Ishikawa (cell line): ENCODE data around the gene NECTIN2.

Experiments used
- CEBPB ChIP-seq: IDR thresholded peaks from 2 replicates; pipeline ENCODE4 v1.6.1; 2012
- CREB1 ChIP-seq: IDR thresholded peaks from 2 replicates; pipeline ENCODE4 v1.6.1; 2012; ENCODE audit warnings: low read depth
- EGR1 ChIP-seq: IDR thresholded peaks from 2 replicates; pipeline ENCODE4 v1.6.1; 2012
- EP300 ChIP-seq: IDR thresholded peaks from 2 replicates; pipeline ENCODE4 v1.6.1; 2012; ENCODE audit warnings: borderline replicate concordance
- FOXM1 ChIP-seq: IDR thresholded peaks from 2 replicates; pipeline ENCODE4 v1.6.1; 2012; ENCODE audit warnings: low read depth, borderline replicate concordance
- NFIC ChIP-seq: IDR thresholded peaks from 2 replicates; pipeline ENCODE4 v1.6.1; 2012
- RAD21 ChIP-seq: IDR thresholded peaks from 2 replicates; pipeline ENCODE4 v1.6.1; 2012; ENCODE audit warnings: low read depth
- TAF1 ChIP-seq: IDR thresholded peaks from 2 replicates; pipeline ENCODE4 v1.6.1; 2012; ENCODE audit warnings: low read depth, mild to moderate bottlenecking
- TCF12 ChIP-seq: IDR thresholded peaks from 2 replicates; pipeline ENCODE4 v1.6.1; 2012; ENCODE audit warnings: low read depth
- TEAD4 ChIP-seq: IDR thresholded peaks from 2 replicates; pipeline ENCODE4 v1.6.1; 2012
- YY1 ChIP-seq: IDR thresholded peaks from 2 replicates; pipeline ENCODE4 v1.6.1; 2012; ENCODE audit warnings: low read depth
- ZBTB7A ChIP-seq: IDR thresholded peaks from 2 replicates; pipeline ENCODE4 v1.6.1; 2012; ENCODE audit warnings: low read depth
- TF ChIP-seq, protein P1 (sequence below): IDR thresholded peaks from 2 replicates; pipeline ENCODE4 v1.6.1; 2012
- TF ChIP-seq, protein P2 (sequence below): IDR thresholded peaks from 2 replicates; pipeline ENCODE4 v1.6.1; 2012; ENCODE audit warnings: low read depth, mild to moderate bottlenecking
- TF ChIP-seq, protein P3 (sequence below): IDR thresholded peaks from 2 replicates; pipeline ENCODE4 v1.6.1; 2012

The NECTIN2 gene

DNA sequence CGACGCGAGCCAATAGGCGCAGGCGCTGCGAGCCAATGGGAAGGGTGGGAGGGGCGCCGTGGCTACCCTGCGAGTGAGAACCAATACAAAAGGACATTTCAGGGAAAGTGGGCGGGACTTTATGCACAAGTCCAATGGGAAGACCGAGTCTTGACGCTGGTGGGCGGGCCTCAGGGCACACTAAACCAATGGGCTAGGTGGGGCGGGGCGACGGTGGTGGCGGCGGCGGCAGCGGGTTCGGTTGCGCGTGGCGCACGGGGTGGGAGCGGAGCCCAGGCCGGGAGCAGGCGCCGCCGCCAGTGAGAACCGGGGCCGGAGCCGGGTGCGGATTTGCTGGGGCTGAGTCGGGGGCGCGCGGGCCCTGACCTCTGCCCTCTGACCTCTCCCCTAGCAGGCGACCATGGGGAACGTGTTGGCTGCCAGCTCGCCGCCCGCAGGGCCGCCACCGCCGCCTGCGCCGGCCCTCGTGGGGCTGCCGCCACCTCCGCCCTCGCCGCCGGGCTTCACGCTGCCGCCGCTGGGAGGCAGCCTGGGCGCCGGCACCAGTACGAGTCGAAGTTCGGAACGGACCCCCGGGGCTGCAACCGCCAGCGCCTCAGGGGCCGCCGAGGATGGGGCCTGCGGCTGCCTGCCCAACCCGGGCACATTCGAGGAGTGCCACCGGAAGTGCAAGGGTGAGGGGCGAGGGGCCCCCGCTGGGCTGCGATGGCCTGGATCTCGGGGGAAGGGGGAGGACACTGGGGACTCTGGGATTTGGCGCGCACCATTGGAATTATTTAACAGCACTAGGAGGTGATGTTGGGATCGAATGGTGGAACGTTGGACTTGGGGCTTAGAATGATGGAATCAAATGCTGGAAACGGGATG lies 45.2 kb downstream of the NECTIN2 start, which contains the start of gene TOMM40:
Gene TOMM40 (plus strand): TSS at position 239 of the 867 bp plus-strand sequence. CDS start 162 bp downstream, at position 401.
- TF ChIP-seq, protein P1, sequence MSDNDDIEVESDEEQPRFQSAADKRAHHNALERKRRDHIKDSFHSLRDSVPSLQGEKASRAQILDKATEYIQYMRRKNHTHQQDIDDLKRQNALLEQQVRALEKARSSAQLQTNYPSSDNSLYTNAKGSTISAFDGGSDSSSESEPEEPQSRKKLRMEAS: peak; percentile 58; the same call in 1 of the 2 replicates
- TF ChIP-seq TAF1: peak; percentile 54; the same call in 1 of the 2 replicates
- TF ChIP-seq NFIC: peak; percentile 8; the same call in 1 of the 2 replicates
- no peak; the same call in 1 of the 2 replicates for TF ChIP-seq CREB1
- TF ChIP-seq, protein P2, sequence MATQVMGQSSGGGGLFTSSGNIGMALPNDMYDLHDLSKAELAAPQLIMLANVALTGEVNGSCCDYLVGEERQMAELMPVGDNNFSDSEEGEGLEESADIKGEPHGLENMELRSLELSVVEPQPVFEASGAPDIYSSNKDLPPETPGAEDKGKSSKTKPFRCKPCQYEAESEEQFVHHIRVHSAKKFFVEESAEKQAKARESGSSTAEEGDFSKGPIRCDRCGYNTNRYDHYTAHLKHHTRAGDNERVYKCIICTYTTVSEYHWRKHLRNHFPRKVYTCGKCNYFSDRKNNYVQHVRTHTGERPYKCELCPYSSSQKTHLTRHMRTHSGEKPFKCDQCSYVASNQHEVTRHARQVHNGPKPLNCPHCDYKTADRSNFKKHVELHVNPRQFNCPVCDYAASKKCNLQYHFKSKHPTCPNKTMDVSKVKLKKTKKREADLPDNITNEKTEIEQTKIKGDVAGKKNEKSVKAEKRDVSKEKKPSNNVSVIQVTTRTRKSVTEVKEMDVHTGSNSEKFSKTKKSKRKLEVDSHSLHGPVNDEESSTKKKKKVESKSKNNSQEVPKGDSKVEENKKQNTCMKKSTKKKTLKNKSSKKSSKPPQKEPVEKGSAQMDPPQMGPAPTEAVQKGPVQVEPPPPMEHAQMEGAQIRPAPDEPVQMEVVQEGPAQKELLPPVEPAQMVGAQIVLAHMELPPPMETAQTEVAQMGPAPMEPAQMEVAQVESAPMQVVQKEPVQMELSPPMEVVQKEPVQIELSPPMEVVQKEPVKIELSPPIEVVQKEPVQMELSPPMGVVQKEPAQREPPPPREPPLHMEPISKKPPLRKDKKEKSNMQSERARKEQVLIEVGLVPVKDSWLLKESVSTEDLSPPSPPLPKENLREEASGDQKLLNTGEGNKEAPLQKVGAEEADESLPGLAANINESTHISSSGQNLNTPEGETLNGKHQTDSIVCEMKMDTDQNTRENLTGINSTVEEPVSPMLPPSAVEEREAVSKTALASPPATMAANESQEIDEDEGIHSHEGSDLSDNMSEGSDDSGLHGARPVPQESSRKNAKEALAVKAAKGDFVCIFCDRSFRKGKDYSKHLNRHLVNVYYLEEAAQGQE: no peak
- TF ChIP-seq ZBTB7A: peak; percentile 55; the same call in 1 of the 2 replicates
- peak; percentile 60 for TF ChIP-seq YY1

DNA sequence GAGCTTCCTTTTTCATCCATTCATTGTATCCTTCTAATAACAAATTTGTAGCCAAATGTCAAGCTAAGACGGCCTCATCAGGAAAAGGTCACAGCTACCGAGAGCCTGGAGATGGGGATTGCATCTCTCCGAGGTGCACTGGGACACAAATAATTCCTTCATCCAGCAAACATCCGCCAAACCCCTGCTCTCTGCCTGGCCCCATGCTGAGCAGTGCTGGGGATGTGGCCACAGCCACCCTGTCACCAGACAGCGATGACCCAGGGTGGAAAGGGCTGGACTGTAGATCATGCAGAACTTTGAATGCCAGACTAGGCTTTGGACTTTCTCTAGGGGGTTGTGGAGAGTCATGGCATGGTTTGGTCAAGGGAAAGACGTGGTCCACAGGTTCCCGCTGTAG lies 46.8 kb downstream of the NECTIN2 start:
- TF ChIP-seq TCF12: no peak
- TF ChIP-seq, protein P1: no peak
- no peak for TF ChIP-seq YY1
- no peak for TF ChIP-seq EGR1
- TF ChIP-seq TAF1: no peak
- no peak for TF ChIP-seq EP300
- TF ChIP-seq CEBPB: no peak
- no peak for TF ChIP-seq NFIC
- no peak for TF ChIP-seq CREB1
- TF ChIP-seq ZBTB7A: no peak
- no peak for TF ChIP-seq RAD21
- TF ChIP-seq TEAD4: no peak
- TF ChIP-seq, protein P3, sequence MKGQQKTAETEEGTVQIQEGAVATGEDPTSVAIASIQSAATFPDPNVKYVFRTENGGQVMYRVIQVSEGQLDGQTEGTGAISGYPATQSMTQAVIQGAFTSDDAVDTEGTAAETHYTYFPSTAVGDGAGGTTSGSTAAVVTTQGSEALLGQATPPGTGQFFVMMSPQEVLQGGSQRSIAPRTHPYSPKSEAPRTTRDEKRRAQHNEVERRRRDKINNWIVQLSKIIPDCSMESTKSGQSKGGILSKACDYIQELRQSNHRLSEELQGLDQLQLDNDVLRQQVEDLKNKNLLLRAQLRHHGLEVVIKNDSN: no peak
- TF ChIP-seq FOXM1: no peak
- TF ChIP-seq, protein P2: no peak

DNA sequence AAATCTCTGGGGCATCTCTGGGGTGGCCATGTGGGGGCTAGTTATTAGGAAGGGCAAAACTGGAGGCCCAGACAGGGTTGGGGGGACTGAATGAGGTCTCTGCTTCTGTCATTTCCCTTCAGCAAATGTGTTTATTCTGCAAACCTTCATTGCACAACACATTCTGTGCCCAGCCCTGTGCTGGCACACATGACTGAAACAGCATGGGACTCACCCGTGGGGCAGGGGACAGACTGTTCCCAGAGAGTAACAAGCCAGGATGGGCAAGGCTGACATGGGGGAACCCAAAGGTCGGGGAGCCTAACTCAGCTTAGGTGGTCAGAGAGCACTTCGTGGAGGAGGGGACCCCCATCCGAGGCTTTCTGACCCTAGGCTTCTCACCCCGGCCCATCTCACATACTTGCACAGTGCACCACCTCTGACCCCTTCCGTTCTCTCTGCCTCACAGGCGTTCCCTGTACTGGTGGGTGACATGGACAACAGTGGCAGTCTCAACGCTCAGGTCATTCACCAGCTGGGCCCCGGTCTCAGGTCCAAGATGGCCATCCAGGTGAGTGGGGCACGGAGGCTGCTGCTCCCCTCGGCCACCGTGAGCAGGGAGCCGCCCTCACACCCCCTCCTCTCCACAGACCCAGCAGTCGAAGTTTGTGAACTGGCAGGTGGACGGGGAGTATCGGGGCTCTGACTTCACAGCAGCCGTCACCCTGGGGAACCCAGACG lies 47.4 kb downstream of the NECTIN2 start:
- TF ChIP-seq CEBPB (no peak), TCF12 (no peak), FOXM1 (no peak), ZBTB7A (no peak), TAF1 (no peak), TEAD4 (no peak), EGR1 (no peak), RAD21 (no peak), EP300 (no peak), NFIC (no peak)
- TF ChIP-seq, protein P3: no peak
- TF ChIP-seq, protein P2: no peak
- TF ChIP-seq, protein P1: no peak

DNA sequence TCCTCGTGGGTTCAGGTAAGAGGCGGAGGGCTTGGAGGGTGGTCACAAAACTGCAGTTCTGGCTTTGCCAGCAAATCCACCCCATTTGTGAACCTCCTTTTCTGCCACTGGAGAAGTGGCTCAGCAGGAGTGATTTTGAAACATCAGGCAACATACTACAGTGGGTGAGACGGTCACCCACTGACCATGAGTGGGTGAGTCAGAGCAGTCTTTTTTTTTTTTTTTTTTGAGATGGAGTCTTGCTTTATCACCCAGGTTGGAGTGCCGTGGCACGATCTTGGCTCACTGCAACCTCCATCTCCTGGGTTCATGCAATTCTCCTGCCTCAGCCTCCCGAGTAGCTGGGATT lies 47.9 kb downstream of the NECTIN2 start:
- TF ChIP-seq, protein P2: no peak
- no peak for TF ChIP-seq CREB1
- TF ChIP-seq, protein P1: no peak
- TF ChIP-seq EP300: no peak
- TF ChIP-seq YY1: no peak
- TF ChIP-seq ZBTB7A: no peak
- TF ChIP-seq TEAD4: no peak
- no peak for TF ChIP-seq TCF12
